ENCODE data around the gene SMARCAL1. TPM values are rescaled to one million over a fixed set of nuclear protein-coding genes. Genes with fewer than 3 reads are reported as not detected.

Gene SMARCAL1
- total RNA-seq, 1 experiment from 2014 or later = 20.9 TPM

DNA sequence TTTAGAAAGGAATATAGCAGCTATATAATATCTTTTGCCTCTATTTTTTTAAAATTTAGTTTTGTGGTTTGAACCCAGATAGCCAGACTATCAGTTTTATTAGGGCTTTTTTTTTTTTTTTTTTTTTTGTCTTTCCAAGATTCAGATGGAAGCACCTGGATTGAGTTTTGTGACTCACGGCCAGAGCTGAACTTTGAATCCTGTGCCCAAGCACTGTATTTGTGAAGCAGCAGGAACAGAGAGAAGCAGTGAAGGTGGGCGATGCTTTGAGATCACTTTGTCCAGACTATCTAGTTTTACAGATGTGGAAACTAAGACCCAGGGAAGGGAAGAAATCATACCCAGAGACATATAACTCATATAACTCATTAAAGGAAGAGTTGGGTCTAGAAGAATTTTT is 120.3 kb downstream of the SMARCAL1 start:
- no peaks in the 10 kb centered on the region for H3K9me3 Mint-ChIP-seq
- no peak overlapping the region for H3K4me3 Mint-ChIP-seq
- CTCF ChIA-PET = interaction anchor here (0.6 to 2.9 kb wide), 3 partner anchors 13 to 201 kb away, joined by 3 to 10 read pairs (median 8); no protein-coding TSS in a partner anchor
- DNase-seq (ENCODE audit: low spot score) (no peak), ATAC-seq (no peak)
- H3K4me1 Mint-ChIP-seq = peaks cover 38% of the 10 kb centered on the region
- H3K27ac Mint-ChIP-seq = peak overlapping the region; percentile 28; the same call in 1 of the 2 replicates
- no peak for TF ChIP-seq SOX15 (CRISPR knock-in tag; IDR thresholded peaks at IDR 0.05)
- TF ChIP-seq, protein P1, sequence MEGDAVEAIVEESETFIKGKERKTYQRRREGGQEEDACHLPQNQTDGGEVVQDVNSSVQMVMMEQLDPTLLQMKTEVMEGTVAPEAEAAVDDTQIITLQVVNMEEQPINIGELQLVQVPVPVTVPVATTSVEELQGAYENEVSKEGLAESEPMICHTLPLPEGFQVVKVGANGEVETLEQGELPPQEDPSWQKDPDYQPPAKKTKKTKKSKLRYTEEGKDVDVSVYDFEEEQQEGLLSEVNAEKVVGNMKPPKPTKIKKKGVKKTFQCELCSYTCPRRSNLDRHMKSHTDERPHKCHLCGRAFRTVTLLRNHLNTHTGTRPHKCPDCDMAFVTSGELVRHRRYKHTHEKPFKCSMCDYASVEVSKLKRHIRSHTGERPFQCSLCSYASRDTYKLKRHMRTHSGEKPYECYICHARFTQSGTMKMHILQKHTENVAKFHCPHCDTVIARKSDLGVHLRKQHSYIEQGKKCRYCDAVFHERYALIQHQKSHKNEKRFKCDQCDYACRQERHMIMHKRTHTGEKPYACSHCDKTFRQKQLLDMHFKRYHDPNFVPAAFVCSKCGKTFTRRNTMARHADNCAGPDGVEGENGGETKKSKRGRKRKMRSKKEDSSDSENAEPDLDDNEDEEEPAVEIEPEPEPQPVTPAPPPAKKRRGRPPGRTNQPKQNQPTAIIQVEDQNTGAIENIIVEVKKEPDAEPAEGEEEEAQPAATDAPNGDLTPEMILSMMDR (IDR thresholded peaks at IDR 0.05) = no peak
- TF ChIP-seq CREB1 (CRISPR knock-in tag; IDR thresholded peaks at IDR 0.05) = no peak
- no peak for TF ChIP-seq NFYB (CRISPR knock-in tag; conservative IDR thresholded peaks at IDR 0.05; ENCODE audit: low read depth)
- no peak for TF ChIP-seq ZNF232 (CRISPR knock-in tag; IDR thresholded peaks at IDR 0.05)
- no peak for TF ChIP-seq ATF6 (CRISPR knock-in tag; IDR thresholded peaks at IDR 0.05)
- TF ChIP-seq SMAD4 (CRISPR knock-in tag; IDR thresholded peaks at IDR 0.05) = no peak
- no peak for TF ChIP-seq EMX1 (CRISPR knock-in tag; IDR thresholded peaks at IDR 0.05)
- TF ChIP-seq OVOL2 (CRISPR knock-in tag; IDR thresholded peaks at IDR 0.05; ENCODE audit: borderline replicate concordance) = no peak
- H3K27me3 Mint-ChIP-seq (ENCODE audit: low read depth) = no peaks in the 10 kb centered on the region
- peaks cover 4% of the 10 kb centered on the region; the same call in 1 of the 2 replicates for H3K36me3 Mint-ChIP-seq
- POLR2A ChIA-PET = no interaction called here

Other genes starting within 250 kb of the SMARCAL1 start
- 1.7 to 2.6 TPM (median 1.7 TPM) in 3 replicates for gene MARCHF4, start 40.0 kb upstream of the SMARCAL1 start, total RNA-seq (2021)
- gene RPL37A, start 86.4 kb downstream of the SMARCAL1 start, total RNA-seq (2021) = 3,135 to 3,488 TPM (median 3,463 TPM) in 3 replicates
- 514 to 873 TPM (median 854 TPM) in 3 replicates for gene IGFBP2, start 220.9 kb downstream of the SMARCAL1 start, total RNA-seq (2021)